GM18517 (cell line): ENCODE results near the gene TEX19.

Source experiments
- ATAC-seq: cut with Tn5 transposase; IDR thresholded peaks from one replicate; pipeline ENCODE4 v1.9.1; 2021; ENCODE audit warnings: mild to moderate bottlenecking, moderate library complexity; ENCODE audit not compliant: unreplicated experiment

TEX19 gene

DNA sequence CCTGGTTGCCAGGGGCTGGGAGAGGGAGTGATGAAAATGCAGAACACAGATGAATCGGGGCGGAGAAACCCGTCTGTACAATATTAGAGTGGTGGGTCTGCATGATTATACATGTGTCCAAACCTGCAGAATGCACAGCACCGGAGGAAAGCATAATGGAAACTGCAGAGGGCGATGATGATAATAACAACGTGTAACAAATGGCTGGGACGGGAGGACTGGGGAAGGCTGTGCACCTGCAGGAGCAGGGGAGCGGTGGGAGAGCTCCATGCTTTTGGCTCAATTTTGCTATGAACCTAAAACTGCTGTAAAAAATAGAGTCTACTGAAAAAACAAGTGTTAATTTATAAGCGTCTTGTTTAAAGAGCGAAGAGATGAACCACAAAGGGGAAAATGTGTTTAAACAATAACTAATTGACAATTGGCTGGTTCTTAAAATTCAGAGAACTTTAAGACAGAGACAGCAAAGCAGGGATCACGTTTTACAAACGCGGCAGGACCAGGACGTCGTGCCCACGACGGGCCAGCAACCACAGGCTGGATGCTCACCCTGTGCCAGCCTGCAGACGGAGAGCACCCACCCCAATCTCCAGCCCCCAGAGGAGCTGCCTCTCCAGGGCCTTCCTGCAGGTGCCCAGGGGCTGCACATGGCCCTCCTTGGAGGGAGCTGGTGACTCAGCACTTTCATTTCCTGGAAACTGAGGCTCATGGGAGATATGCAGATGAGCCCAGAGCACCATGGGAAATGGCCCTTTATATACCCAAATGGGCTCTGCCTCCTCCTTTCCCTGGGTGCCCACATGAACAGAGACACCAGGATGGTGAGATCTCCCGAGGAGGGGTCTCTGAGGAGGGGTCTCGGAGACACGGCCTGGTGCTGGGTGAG lies at the start of gene TEX19:
TEX19 (plus strand) TSS at position 783 of the 886 bp plus-strand sequence. CDS start 2,904 bp downstream, outside the sequence.
- no peak for ATAC-seq

DNA sequence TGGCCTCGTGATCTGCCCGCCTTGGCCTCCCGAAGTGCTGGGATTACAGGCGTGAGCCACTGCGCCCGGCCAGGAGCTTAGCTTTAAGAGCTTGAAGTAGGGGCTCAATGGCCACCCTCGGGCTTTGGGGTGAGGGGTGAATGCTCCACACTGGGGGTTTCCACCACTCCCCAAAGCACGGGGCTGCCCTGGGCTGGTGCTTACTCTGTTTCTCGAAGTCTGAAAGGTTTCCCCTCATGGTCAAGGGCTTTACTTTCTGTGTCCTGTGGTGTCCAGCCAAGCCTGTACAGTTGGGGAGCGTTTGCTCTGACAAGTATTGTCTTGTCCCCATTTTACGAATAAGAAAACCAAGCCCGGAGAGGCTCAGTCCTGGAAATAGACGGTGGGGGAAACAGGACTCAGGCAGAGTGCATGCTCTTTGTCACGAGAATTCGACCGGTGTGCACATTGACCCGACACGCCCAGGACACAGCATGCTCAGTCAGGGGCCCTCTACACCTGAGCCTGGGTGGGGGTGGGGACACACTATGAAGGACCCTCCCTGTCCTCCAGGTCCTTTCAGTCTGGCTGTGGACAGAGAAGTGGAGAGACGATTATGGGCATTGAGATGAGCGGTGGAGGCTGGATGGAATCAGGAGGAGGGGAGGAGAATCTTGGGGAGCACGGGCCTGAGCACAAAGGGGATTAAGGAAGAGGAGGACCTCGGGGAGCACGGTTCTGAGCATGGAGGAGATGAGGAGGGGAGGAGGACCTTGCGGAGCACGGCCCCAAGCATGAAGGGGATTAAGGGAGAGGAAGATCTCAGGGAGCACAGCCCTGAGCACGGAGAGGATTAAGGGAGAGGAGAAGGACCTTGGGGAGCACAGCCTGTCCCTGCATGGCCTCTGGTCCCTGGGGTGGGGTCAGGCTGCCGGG lies 49.1 kb upstream of the TEX19 start:
- no peak for ATAC-seq

- ATAC-seq, result no peak
Observed at GRCh38 chr17:82310877-82311276, 48.2 kb upstream of the TEX19 start.

GRCh38 chr17:82311971-82312370 lies 47.1 kb upstream of the TEX19 start:
- no peak for ATAC-seq

- no peak for ATAC-seq
Observed at GRCh38 chr17:82313195-82314011, 45.6 kb upstream of the TEX19 start.

DNA sequence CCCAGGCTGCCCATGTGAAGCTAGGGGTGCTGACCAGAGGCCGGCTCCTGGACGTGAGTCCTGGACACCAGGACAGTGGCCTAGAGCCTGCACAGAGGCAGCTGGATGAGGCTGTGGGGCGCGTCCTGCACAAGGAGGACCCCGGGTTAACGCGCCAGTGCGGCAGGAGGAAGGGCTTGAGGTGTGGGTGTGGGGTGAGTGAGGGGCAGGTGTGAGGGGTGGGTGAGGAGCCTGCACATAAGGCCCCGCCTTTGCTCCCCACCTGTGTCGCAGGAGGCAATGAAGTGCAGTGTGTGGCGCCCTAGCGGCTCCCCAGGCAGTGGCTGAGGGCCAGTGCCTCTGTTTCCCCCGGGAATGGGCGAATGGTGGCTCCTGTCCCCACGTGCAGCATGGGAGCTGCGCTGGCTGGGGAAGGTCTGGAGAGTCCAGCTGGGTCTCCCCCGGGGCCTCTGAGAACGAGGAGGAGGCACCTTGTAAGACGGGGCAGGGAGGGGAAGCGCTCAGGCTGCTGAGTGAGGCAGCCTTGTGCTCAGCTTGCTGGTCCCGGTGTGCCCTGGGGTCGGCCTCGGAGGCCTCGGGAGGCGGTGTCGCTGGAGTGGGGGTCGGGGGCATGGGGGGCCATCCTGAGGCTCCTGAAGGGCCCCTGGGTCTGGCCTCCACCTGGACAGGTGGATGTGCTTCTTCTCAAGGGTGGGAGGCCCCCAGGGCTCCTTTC lies 44.9 kb upstream of the TEX19 start:
- ATAC-seq, result no peak

DNA sequence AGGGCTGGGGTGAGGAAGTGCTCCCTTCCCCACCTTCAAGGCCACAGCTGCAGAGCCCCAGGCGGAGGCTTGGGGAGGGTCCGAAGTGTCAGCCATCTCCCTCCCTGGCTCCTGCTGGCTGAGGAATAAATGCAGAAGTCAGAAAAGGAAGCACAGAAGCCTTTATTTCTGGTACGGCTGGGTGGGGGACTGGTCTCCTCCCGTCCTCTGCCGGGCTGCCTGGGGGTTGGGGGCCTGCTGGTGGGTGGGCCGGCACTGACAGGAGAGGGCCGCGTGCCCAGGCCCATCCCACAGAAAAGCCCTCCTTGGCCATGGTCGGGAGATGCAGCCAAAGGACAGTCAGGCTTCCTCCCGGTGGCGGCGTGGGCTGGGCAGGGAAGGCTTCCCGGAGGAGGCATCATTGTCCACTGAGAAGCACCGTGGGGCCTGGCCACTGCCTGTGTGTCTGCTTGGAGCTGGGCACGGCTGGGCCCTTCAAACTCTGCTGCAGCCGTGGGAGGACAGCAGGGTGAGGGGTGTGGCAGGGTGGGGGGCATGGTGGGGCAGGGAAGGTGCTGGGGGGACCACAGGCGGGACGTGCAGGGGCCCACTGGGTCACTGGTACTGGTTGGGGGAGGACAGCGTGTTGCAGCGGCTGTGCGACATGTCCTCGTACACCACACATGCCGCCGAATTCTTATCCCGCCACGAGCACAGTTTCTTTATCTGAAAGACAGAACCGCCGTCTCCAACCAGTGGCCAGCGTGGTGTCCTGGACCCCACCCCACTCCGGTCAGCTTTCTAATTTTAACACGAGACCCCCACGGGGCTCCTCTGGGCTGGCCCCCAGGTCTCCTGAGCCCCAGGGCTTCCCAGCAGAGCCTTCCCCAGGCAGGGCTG lies 44.1 kb upstream of the TEX19 start:
- no peak for ATAC-seq

- ATAC-seq, result no peak
Observed at GRCh38 chr17:82315703-82316358, 43.2 kb upstream of the TEX19 start.

DNA sequence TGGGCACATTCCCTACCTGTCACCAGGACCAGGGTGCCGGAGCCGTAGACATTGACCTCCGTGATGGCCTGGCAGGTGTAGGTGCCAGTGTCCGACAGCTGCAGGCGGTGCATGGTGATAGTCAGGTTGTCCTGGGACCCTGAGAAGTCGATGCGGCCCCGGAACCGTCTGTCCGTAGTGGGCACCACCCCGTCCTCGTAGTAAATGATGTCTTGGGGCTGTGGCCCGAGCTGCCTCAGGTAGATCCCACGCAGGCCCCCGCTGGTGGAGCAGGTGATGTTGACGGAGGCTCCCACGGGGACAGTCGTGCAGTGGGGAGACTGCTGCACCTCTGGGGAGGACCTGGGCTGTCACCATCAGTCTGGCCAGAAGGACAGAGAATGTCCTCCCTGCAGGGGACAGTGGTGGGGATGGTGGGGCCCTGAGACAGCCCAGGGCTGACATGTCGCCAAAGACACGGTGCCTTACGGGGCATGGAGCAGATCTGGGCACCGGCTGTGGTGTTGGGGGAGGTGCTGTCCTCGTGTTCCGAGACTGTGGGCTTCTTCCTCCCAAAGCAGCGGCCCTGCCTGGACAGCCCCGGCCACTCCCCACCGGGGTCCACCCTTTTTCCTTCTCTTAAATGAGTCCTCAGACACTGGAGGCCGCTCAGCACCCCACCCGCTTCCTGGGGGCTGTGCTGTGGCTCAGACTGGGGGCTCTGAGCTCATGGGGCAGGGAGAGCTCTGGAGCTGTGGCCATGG lies 42.2 kb upstream of the TEX19 start:
- no peak for ATAC-seq

GRCh38 chr17:82317394-82318168 lies 41.5 kb upstream of the TEX19 start, which contains the start of gene CD7:
CD7 (minus strand) TSS chr17:82317608; CDS start chr17:82317495, 113 bp downstream.
- no peak for ATAC-seq

GRCh38 chr17:82318169-82318498 lies 40.9 kb upstream of the TEX19 start:
- no peak for ATAC-seq

GRCh38 chr17:82318772-82319606 lies 40.1 kb upstream of the TEX19 start:
- ATAC-seq, result no peak

DNA sequence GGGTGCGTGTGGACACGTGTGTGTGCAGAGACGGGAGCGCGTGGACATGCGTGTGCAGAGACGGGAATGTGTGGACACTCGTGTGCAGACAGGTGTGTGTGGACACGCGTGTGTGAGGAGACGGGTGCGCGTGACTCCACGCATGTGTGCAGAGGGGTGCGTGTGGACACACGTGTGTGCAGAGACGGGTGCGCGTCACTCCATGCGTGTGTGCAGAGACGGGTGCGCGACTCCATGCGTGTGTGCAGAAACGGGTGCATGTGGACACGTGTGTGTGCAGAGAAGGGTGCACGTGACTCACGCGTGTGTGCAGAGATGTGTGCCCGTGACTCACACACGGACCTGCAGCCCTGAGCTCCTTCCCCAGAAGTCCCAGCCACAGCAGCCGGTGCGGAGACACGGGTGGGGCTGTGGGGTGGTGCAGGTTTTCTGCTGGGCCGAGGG lies 39.4 kb upstream of the TEX19 start:
- no peak for ATAC-seq

GRCh38 chr17:82320140-82320840 lies 38.8 kb upstream of the TEX19 start:
- no peak for ATAC-seq
